Esophagus squamous epithelium (tissue), 5 donors: ENCODE data around the gene PRCC. TPM values are rescaled to one million over a fixed set of nuclear protein-coding genes. Genes with fewer than 3 reads are reported as not detected.

Source experiments
- DNase-seq: peaks from one replicate; lab custom pipeline; 2025; lab: John Stamatoyannopoulos, UW
- H3K27ac ChIP-seq, 4 donors: fragments of 200-600 bp; sonication (generic); one replicate each; pipeline ENCODE4 v1.5.1; 2016 to 2019; ENCODE audit warnings: mild to moderate bottlenecking in 1 of 4
- H3K27me3 ChIP-seq, 4 donors: fragments of 200-600 bp; sonication (generic); 1 replicate in 3 of 4; 2 replicates in 1 of 4; pipeline versions ENCODE4 v1.5.1 to v1.6.0; 2017 to 2021; ENCODE audit warnings: antibody characterized with exemption in 1 of 4
- H3K36me3 ChIP-seq, 3 donors: fragments of 200-600 bp; sonication (generic); one replicate each; pipeline ENCODE4 v1.5.1; 2016 to 2019
- H3K4me1 ChIP-seq, 3 donors: fragments of 200-600 bp; sonication (generic); one replicate each; pipeline ENCODE4 v1.5.1; 2017 to 2019
- H3K4me3 ChIP-seq, 4 donors: fragments of 200-600 bp; sonication (generic); 1 replicate in 3 of 4; 2 replicates in 1 of 4; pipeline ENCODE4 v1.5.1; 2016 to 2019; ENCODE audit warnings: mild to moderate bottlenecking in 2 of 4, moderate library complexity in 1 of 4
- H3K9me3 ChIP-seq, 3 donors: fragments of 200-600 bp; sonication (generic); one replicate each; pipeline ENCODE4 v1.5.1; 2016 to 2019
- CTCF ChIP-seq, 6 experiments: fragments of 450-650 bp in 4 of 6; fragments of 200-600 bp in 2 of 6; sonication (generic) in 2 of 6; IDR thresholded peaks; one replicate each; pipeline ENCODE4 v1.5.1; 2016 to 2019; ENCODE audit warnings: antibody characterized with exemption in 6 of 6, mild to moderate bottlenecking in 4 of 6, moderate library complexity in 4 of 6
- POLR2A ChIP-seq, 4 donors: fragments of 450-650 bp; IDR thresholded peaks; one replicate each; pipeline ENCODE4 v1.6.1; 2017; ENCODE audit warnings: antibody characterized with exemption in 4 of 4, mild to moderate bottlenecking in 4 of 4, moderate library complexity in 3 of 4
- WGBS, 2 donors: methylation state at CpG; one replicate each; pipeline ENCODE4 v1.1.5; 2018; 5-methylcytosine and 5-hydroxymethylcytosine counted together
- intact Hi-C: fragments of 100-400 bp; cut with DNase I; formaldehyde crosslinking; loops from one replicate; pipeline ENCODE4 v1.15.0; 2022
- total RNA-seq, 4 donors: library from RNA; depleted of rRNA; stranded (reverse); fragments of >200 nt; gene quantifications; one replicate each; pipeline ENCODE4 v1.1.0, GENCODE V29; 2016
- donor health status: DM: yes; HTN: yes; CAD: no.

The PRCC gene
- total RNA-seq, 4 donors from 2014 or later, result 35.6 to 42.6 (median 38.3) TPM

- no peak for TF ChIP-seq POLR2A (IDR thresholded peaks at IDR 0.05)
- no peak for TF ChIP-seq CTCF (IDR thresholded peaks at IDR 0.05)
- Histone ChIP-seq H3K27ac (no peak overlapping the region), H3K4me3 (no peak overlapping the region), H3K4me1 (peaks cover 0 to 17% (median 5%) of the 10 kb centered on the region in 3 donors), H3K36me3 (peaks cover 15 to 72% (median 18%) of the 10 kb centered on the region in 3 donors), H3K9me3 (no peaks in the 10 kb centered on the region), H3K27me3 (no peaks in the 10 kb centered on the region)
- no peak for DNase-seq
- WGBS, 2 donors, result 93% methylated on average over 12 of the region's 20 CpGs; no CpG with 5 or more reads in 1 of the 2 donors
- intact Hi-C loops, result no loop called here
These were observed 33.2 kb upstream of the PRCC start for GRCh38 chr1:156733989-156734584.

GRCh38 chr1:156738407-156738806 lies 28.9 kb upstream of the PRCC start:
- intact Hi-C loops, result no loop called here
- no peak overlapping the region for H3K27ac ChIP-seq
- H3K27me3 ChIP-seq, result no peaks in the 10 kb centered on the region
- DNase-seq, result no peak
- TF ChIP-seq CTCF (IDR thresholded peaks at IDR 0.05) (no peak), POLR2A (IDR thresholded peaks at IDR 0.05) (no peak)
- peaks cover 22 to 70% (median 31%) of the 10 kb centered on the region in 3 donors for H3K36me3 ChIP-seq
- H3K4me3 ChIP-seq, result no peak overlapping the region
- WGBS, 2 donors, result 77 to 81% methylated on average over 3 of the region's 10 CpGs
- no peaks in the 10 kb centered on the region for H3K9me3 ChIP-seq
- peaks cover 0 to 29% (median 15%) of the 10 kb centered on the region in 3 donors for H3K4me1 ChIP-seq

- no peak for DNase-seq
- H3K36me3 ChIP-seq, result peaks cover 26 to 70% (median 35%) of the 10 kb centered on the region in 3 donors
These were observed 28.4 kb upstream of the PRCC start for GRCh38 chr1:156738916-156739315.

GRCh38 chr1:156740237-156740740 lies 27.0 kb upstream of the PRCC start:
- Histone ChIP-seq H3K4me1 (peaks cover under 1 to 48% (median 16%) of the 10 kb centered on the region in 3 donors), H3K27me3 (no peaks in the 10 kb centered on the region), H3K36me3 (peaks cover 34 to 70% (median 41%) of the 10 kb centered on the region in 3 donors), H3K27ac (peak overlapping the region; percentile 62 to 93 (median 87)), H3K9me3 (no peaks in the 10 kb centered on the region), H3K4me3 (peak overlapping the region; percentile 50 to 90 (median 83))
- WGBS, 2 donors, result 11 to 19% methylated on average over 6 of the region's 7 CpGs
- TF ChIP-seq CTCF (IDR thresholded peaks at IDR 0.05) (no peak), POLR2A (IDR thresholded peaks at IDR 0.05) (no peak)
- intact Hi-C loops, result no loop called here
- no peak for DNase-seq

More at GRCh38 chr1:156738916-156739315, 28.4 kb upstream of the PRCC start:
- Histone ChIP-seq H3K9me3 (no peaks in the 10 kb centered on the region), H3K4me1 (peaks cover 0 to 34% (median 15%) of the 10 kb centered on the region in 3 donors), H3K27ac (no peak overlapping the region), H3K27me3 (no peaks in the 10 kb centered on the region), H3K4me3 (no peak overlapping the region)
- intact Hi-C loops, result no loop called here
- TF ChIP-seq CTCF (IDR thresholded peaks at IDR 0.05) (no peak), POLR2A (IDR thresholded peaks at IDR 0.05) (no peak)
- WGBS, 2 donors, result 75 to 76% methylated on average over 2 of the region's 2 CpGs

GRCh38 chr1:156740741-156741480 lies 26.4 kb upstream of the PRCC start, which contains the start of gene MRPL24:
MRPL24 (minus strand) TSS chr1:156741088; CDS start chr1:156738704, 2,384 bp downstream.
- peak; percentile 91 for DNase-seq
- peak in 1 of 6 experiments; percentile 18 for TF ChIP-seq CTCF (IDR thresholded peaks at IDR 0.05)
- TF ChIP-seq POLR2A (IDR thresholded peaks at IDR 0.05), result peak in 2 of 4 donors; percentile 31 to 54
- no peaks in the 10 kb centered on the region for H3K27me3 ChIP-seq
- intact Hi-C loops, result no loop called here
- peak within 1 kb of the TSS; percentile 76 to 95 (median 92) for H3K27ac ChIP-seq
- peak within 1 kb of the TSS; percentile 50 to 90 (median 83) for H3K4me3 ChIP-seq
- H3K4me1 ChIP-seq, result peaks cover 6 to 54% (median 23%) of the 10 kb centered on the region in 3 donors
- H3K36me3 ChIP-seq, result peaks cover 34 to 66% (median 41%) of the 10 kb centered on the region in 3 donors
- no peaks in the 10 kb centered on the region for H3K9me3 ChIP-seq
- 0% methylated on average over 15 to 18 of the region's 38 CpGs for WGBS, 2 donors
